NCI-H2171 treated with DMSO at 0.1 percent for 48 hours (cell line): Measurements from ENCODE around the gene ZNF577.
A peak's percentile ranks its signal among the peaks of the same experiment; 100 is the strongest.
"Not testable (repeated sequence)": the region's sequence is repeated elsewhere in the genome, so short reads cannot be mapped to it uniquely, and the experiment has no call there.

ENCODE experiments used
- DNase-seq: peaks from one replicate; lab custom pipeline; 2025; lab: John Stamatoyannopoulos, UW

ZNF577 gene

DNA sequence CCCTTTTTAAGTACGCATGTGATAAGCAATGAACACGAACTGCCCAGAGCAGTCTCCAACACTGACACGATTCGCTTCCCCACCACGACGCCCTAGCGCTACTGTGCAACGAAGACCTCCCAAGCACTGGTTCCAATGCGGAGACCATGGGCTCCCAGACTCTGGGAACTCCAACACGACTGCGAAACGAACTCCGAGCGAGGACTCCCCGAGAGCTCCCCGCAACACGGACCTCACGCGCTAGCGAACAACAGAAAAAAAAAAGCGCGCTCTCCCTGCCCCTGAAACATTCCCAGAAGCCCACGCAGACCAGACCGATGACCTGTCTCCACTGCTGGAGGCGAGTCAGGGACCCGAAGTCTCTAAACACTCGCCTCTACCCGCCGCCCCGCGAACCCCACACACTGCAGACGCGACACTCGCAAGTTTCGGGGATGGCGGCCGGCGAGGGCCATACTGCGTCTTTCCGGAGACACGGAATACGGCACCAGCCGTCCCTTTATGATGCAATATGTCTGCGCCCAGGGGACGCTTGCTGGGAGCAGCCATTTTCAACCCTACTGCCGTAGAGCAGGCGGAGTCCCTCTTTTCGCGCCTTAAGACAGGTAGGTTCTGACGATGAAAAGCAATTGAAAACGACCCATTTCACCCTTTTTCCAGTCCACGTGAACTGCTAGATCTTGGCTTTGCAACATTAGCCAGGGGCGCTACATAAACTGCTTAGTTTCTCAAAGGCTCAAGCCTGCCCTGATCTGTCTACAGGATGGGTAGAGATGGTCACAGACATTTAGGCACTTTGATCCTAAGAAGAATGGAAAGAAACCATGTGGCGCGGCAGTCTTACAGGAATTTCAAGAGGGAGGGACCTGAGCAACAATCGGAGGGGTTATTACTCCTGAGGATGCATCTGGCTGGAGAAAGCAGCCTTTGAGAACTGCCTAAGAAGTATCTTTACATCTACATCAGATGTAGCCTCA lies at the start of gene ZNF577:
Gene ZNF577, minus strand, starts transcription at position 430 of the 977 bp plus-strand sequence. CDS start 7,569 bp downstream, outside the sequence.
- DNase-seq = peak; percentile 88

DNA sequence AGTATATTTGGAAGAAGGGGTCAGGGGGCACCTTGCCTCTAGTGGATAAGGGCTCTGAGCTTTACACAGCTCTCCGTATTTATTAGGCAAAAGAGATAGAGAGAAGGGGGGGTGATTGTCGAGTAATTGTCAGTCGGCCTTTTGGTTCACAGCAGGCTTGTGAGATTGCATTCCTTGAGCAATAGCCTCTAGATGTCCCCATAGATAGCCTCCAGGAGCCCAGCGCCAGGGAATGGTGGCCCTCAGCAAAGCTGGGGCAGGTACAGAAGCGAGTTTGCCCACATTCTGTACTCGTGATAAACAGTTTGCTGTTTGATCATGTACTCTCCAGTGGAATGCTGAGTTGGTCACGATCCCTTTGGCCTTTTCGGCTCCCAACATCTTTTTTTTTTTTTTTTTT lies 44.2 kb upstream of the ZNF577 start:
- DNase-seq = no peak

DNA sequence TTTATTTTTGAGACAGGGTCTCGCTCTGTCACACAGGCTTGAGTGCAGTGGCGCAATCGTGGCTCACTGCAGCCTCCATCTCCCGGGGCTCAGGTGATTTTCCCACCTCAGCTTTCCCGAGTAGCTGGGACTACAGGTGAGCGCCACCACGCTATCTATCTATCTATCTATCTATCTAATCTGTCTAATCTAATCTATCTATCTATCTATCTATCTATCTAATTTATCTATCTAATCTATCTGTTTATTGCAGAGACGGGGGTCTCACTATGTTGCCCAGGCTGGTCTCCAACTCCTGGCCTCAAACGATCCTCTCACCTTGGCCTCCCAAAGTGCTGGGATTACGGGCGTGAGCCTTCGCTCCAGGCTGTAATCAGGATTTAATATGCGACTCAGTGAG lies 40.1 kb upstream of the ZNF577 start:
- no peak for DNase-seq

DNA sequence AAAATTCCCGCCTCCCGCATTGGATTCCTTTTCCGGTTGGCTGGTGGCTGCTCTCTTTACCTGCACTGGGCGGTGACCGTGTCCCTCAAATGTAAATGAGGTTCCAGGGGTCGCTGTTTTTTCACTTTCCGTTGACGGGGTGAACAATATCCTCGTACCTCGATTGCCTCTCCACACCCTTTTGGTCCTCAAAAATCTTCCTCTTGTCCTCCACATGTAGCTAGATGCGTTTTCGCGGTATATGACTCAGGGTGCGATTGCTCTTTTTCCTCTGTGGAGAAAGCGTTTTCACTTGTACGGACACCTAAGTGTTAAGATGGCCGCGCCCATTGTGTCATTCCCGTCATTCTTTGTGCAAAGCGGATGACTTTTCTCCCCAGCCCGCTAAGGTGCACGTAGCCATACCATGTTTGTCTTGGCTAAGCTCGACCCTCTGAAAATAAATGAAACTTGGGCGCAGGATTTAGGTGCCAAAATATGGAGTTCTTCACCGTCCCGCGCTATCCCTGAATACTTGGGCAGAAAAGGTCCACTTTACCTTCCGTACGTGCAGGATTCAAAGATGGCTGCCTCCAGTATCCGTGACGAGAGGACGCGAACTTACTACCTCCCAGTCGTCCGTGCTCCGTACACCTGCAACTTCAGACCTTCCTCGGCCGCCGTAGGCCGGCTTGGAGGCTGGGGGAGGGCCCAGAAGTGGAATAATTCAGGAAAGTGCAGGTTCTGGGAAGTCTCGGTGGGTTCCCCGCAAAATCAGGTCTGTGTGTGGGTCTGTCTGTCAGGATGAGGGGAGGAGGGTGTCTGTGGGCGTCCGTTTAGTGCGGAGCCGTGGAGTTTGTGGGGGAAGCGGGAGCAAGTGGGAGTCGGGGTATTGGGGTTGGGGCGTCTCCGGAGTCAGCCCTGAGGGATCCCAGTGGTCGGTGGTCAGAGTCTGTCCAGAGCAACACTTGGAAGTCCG lies 39.3 kb upstream of the ZNF577 start, which contains the start of gene ZNF613:
Gene ZNF613, plus strand, starts transcription at position 689 of the 958 bp plus-strand sequence. CDS start 8,749 bp downstream, outside the sequence.
- peak; percentile 94 for DNase-seq

DNA sequence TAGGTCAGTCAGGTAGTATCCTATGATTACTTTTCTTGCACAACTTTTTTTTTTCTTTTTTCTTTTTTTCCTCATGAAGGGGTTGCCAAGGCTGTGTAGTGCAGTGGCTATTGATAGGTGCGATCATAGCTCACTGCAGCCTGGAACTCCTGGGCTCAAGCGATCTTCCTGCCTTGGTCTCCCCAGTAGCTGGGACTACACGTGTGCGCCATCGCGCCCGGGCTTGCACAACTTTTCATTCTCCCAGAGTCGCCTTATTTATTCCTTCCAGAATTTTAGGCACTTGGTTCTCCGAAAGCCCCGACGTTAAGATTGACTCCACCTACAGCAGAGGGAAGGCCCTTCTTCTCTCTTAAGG lies 38.7 kb upstream of the ZNF577 start:
- no peak for DNase-seq

DNA sequence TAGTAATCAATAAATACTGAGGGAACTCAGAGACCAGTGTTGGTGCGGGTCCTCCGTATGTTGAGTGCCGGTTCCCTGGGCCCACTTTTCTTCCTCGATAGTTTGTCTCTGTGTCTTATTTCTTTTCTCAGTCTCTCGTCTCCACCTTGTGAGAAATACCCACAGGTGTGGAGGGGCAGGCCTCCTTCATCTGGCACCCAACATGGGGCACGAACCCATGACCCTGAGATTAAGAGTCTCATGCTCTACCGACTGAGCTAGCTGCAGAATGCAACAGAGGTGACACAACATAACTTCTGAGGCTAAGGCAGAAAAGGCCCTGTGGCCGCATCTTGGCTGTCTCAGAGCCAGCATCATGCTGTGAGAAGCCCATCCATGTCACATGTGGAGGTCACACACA lies 34.2 kb upstream of the ZNF577 start:
- no peak for DNase-seq

DNA sequence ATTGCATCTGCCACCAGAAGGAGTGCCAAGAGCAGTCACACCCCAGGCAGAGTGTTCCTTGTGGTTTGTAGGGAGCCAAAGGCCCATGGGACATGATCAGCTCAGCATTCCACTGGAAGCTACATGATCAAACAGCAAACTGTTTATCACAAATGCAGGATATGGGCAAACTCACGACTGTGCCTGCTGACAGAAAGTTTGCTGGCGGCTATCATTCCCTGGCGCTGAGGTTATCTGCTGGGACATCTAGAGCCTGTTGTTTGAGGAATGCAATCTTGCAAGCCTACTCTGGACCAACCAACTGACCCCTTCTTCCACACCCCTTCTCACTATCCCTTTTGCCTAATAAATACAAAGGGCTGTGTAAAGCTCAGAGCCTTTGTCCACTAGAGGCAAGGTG lies 31.9 kb upstream of the ZNF577 start:
- no peak for DNase-seq

DNA sequence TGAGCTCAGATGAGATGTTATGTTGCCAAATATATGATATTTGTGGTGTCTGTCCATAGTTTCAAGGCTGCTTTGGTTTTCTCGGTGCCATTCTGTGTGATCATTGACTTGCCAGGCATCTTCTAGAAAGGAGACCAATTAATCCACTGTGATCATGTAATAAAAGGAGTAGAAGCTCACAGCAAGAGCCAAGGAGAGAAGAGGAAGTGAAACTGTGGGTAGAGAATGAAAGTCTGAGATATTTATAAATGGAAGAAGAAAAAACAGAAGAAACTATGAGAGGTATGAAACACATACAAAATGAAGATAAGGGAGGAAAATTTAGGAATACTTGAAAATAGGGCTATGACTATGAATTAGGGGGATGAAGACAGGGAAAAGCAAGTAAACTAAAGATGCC lies 28.4 kb upstream of the ZNF577 start:
- DNase-seq = no peak

DNA sequence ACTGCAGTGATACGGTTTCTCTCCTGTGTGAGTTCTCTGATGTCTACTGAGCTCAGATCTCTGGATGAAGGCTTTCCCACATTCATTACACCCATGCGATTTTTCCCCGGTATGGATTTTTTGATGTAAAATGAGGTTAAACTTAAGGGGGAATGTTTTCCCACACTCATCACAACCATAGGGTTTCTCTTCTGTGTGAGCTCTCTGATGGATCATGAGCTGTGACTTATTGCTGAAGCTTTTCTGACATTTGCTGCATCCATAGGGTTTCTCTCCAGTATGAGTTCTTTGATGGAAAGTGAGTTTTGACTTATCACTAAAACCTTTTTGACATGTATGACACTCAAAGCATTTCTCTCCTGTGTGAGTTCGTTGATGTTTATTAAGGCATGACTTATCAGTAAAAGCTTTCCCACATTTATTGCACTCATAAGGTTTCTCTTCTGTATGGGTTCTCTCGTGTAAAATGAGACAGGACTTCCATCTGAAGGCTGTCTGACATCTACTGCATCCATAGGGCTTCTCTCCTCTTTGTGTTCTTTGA lies 27.6 kb upstream of the ZNF577 start:
- no peak for DNase-seq

DNA sequence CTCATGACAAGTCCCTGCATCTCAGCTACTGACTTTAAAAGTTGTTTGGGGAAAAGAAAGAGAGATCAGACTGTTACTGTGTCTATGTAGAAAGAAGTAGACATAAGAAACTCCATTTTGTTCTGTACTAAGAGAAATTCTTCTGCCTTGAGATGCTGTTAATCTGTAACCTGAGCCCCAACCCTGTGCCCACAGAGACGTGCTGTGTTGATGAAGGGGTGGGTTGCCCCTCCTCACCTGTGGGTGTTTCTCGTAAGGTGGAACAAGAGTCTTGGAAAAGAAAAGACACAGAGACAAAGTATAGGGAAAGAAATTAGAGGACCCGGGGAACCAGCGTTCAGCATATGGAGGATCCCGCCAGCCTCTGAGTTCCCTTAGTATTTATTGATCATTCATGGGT lies 20.2 kb upstream of the ZNF577 start:
- DNase-seq = not testable (repeated sequence)

DNA sequence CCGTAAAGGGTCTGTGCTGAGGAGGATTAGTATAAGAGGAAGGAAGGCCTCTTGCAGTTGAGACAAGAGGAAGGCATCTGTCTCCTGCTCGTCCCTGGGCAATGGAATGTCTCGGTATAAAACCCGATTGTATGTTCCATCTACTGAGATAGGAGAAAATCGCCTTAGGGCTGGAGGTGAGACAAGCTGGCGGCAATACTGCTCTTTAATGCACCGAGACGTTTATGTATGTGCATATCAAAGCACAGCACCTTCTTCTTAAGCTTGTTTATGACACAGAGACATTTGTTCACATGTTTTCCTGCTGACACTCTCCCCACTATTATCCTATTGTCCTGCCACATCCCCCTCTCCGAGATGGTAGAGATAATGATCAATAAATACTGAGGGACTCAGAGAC lies 18.4 kb upstream of the ZNF577 start:
- not testable (repeated sequence) for DNase-seq

DNA sequence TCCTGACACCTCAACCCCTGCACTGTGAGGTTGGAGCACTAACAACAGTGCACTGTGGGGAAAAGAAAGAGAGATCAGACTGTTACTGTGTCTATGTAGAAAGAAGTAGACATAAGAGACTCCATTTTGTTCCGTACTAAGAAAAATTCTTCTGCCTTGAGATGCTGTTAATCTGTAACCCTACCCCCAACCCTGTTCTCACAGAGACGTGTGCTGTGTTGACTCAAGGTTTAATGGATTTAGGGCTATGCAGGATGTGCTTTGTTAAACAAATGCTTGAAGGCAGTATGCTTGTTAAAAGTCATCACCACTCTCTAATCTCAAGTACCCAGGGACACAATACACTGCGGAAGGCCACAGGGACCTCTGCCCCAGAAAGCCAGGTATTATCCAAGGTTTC lies 17.9 kb upstream of the ZNF577 start:
- not testable (repeated sequence) for DNase-seq

DNA sequence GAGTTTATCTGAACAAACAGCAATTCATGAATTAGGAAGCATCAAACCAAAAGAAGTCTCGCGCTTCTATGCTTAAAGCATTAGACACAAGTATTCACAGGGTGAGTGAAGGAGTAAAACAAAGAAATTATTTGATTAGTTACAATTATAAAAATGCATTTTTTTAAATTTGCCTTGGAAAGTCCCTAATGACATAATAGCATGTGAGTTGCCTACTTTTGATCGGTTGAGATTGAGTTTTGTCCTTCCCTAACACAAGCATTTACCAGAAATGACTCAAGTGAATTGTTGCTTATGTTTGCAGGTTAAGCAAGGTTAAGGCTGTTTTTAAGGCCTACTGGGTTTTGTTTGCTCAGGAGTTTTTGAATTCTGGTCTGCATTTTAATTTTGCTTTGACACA lies 17.5 kb upstream of the ZNF577 start:
- no peak for DNase-seq

DNA sequence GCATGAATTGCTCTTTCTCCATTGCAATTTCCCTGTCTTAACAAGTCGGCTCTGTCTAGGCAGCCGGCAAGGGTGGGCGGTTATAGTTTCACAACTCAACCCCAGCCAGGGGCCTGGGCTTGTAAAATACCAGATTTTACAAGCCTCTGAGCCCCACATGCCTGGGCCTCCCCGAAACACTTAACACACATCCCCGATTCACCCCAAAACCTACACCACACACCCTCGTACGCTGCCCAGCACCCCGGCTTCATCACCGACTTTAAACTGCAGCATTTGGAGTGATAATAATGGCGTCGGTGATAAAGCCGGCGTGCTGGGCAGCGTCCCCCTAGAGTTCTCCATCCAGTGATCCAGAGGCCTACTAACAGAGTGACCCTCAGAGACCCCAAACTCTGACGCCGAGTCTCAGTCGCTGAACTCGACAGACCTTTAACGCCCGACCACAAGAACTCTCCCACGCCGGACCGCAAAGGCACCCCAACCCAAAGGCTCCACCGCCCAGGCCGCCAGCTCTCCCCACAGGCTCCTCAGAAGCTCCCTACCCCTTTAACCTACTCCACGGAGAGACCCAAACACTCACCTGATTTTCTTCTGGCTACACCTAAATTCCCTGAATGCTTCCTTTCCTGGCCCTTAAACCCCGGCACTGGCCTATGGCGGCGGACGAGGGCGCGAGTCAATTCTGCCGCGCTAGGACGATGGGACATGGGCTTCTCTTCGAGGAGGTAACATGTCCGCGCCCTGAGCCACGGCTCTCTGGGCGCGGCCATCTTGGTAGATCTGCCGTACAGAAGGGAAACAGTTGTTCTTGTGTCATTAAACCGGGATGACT lies 16.8 kb upstream of the ZNF577 start, which contains the start of gene ZNF649:
Gene ZNF649, minus strand, starts transcription at position 687 of the 835 bp plus-strand sequence. CDS start 4,910 bp downstream, outside the sequence.
- peak; percentile 76 for DNase-seq

DNA sequence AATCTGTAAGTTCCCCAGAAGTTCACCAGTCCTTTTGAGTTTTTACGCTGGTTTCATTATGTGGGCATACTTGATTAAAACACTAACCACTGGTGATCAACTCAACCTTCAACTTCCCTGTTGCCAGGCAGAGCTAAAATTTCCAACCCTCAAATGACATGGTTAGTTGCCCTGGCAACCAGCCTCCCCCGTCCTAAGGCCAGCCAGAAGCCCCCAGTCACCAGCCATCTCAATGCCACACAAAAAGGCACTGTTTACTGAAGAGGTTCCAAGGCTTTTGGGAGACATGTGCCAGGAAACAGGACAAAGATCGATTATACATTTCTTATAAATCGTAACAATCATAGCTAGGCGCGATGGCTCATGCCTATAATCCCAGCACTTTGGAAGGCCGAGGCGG lies 15.4 kb upstream of the ZNF577 start:
- DNase-seq = no peak

DNA sequence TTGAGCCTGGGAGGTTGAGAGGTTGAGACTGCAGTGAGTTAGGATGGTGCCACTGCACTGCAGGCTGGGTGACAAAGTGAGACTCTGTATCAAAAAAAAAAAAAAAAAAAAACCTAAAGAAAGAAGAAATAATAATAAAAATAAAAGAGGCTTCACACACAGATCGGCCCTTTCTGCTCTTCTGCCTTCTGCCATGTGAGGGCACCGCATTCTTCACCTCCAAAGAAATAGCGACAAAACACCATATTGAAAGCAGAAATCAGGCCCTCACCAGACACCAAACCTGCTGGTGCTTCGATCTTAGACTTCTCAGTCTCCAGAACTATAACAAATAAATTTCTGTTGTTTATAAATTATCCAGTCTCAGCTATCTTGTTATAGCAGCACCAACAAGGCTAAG lies 14.1 kb upstream of the ZNF577 start:
- DNase-seq = no peak

DNA sequence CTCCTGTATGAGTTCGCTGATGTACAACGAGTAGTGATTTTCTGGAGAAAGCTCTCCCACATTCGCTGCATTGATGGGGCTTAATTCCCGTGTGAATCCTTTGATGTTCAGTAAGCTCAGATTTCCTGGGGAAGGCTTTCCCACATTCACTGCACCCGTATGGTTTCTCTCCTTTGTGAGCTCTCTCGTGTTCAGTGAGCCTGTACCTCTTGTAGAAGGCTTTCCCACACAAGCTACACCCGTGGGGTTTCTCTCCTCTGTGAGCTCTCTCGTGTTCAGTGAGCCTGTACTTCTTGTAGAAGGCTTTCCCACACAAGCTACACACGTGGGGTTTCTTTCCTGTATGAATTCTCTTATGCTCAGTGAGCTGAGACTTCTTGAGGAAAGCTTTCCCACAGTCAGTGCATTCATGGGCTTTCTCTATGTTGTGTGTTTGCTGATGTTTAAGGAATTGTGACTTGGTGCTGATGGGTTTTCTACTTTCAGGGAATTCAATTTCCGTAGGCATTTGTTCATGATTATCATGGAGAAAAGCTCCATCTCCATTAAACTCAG lies 3.5 kb upstream of the ZNF577 start:
- DNase-seq = no peak

DNA sequence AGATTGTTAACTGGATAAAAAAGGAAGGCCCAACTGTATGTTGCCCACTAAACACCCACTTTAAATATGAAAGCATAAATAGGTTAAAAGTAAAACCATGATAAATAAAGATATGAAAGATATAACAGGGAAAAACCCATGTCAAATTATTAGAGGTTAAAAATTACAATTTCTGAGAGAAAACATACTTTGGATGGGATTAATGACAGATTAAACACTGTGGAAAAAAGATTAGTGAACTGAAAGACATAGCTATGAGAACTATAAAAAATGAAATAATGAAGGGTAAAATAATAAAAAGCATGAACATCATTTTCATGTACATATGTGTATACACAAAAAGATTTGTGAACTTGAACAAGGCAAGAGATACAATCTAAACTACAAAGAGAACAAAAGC lies 2.2 kb upstream of the ZNF577 start:
- DNase-seq = no peak

DNA sequence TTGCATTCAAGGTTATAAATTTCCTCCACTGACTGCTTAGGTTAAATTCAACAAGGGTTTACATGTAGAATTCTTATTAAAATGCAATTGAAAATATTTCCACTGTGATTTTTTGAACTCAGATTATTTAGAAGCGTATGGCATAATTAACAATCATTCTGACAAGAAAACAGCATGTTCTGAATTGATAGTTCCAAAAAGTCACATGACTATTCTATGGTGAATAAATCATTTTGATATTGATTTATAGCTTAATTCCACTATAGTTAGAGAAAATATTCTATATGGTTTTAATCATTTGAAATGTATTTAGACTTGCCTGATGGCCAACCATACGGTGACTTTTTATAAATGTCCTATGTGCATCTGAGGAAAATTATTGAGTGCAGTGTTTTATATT lies 3.0 kb downstream of the ZNF577 start:
- DNase-seq = no peak

DNA sequence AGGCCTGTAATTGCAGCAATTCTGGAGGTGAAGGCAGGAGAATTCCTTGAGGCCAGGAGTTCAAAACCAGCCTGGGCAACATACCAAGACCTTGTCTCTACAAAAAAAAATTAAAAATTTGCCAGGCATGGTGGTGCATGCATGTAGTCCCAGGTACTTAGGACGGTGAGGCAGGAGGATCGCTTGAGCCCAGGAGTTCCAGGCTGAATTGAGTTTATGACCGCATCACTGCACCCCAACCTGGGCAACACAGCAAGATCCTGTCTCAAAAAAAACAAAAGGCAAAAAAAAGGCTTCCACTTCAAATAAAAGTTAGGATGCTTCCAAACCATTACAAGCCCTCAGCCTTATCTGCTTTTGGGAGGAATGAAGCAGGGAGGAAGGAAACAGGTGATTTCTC lies 5.2 kb downstream of the ZNF577 start:
- DNase-seq = no peak

DNA sequence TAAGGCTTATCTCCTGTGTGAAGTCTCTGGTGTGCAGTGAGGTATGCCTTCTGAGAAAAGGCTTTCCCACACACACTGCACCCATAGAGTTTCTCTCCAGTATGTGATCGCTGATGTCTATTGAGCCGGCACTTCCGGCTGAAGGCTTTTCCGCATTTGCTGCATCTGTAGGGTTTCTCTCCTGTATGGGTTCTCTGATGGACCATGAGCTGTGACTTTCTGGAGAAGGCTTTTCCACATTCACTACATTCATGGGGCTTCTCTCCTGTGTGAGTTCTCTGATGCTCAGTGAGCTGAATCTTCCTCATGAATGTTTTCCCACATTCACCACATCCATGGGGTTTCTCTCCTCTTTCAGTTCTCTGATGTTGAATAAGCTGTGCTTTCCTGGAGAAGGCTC lies 14.7 kb downstream of the ZNF577 start:
- DNase-seq = no peak
